Neural progenitor cell (in vitro differentiated cells): ENCODE data around the gene PPP1CA. TPM values are rescaled to one million over a fixed set of nuclear protein-coding genes. Genes with fewer than 3 reads are reported as not detected.

Experiments
- DNase-seq: peaks from one replicate; pipeline ENCODE4 v3.0.0-alpha.2; 2016; ENCODE audit warnings: low spot score
- H2AFZ ChIP-seq: fragments of 200-600 bp; sonication (generic); replicated peaks from 2 replicates; pipeline ENCODE4 v1.6.1; 2016; ENCODE audit warnings: antibody characterized with exemption
- H3F3A ChIP-seq: fragments of 200-600 bp; sonication (generic); 2 replicates; pipeline ENCODE4 v1.6.1; 2016; ENCODE audit warnings: antibody characterized with exemption, low read depth
- H3K27ac ChIP-seq: fragments of 200-600 bp; sonication (generic); 2 replicates; pipeline ENCODE4 v1.5.1; 2016; ENCODE audit warnings: mild to moderate bottlenecking
- H3K27me3 ChIP-seq: fragments of 200-600 bp; sonication (generic); 2 replicates; pipeline ENCODE4 v1.6.1; 2016; ENCODE audit warnings: mild to moderate bottlenecking, moderate library complexity
- H3K36me3 ChIP-seq: fragments of 200-600 bp; sonication (generic); 2 replicates; pipeline ENCODE4 v1.5.1; 2016
- H3K4me1 ChIP-seq: fragments of 200-600 bp; sonication (generic); 2 replicates; pipeline ENCODE4 v1.6.1; 2016; ENCODE audit warnings: mixed run types
- H3K4me2 ChIP-seq: fragments of 200-600 bp; sonication (generic); 2 replicates; pipeline ENCODE4 v1.6.1; 2016
- H3K4me3 ChIP-seq: fragments of 200-600 bp; sonication (generic); 2 replicates; pipeline ENCODE4 v1.5.1; 2016
- H3K79me2 ChIP-seq: fragments of 200-600 bp; sonication (generic); 2 replicates; pipeline ENCODE4 v1.6.1; 2016; ENCODE audit warnings: low read depth
- H3K9ac ChIP-seq: fragments of 200-600 bp; sonication (generic); 2 replicates; pipeline ENCODE4 v1.6.1; 2016
- H3K9me3 ChIP-seq: fragments of 200-600 bp; sonication (generic); 2 replicates; pipeline ENCODE4 v1.5.1; 2016; ENCODE audit warnings: low read depth
- H4K20me1 ChIP-seq: fragments of 200-600 bp; sonication (generic); 2 replicates; pipeline ENCODE4 v1.6.1; 2016; ENCODE audit warnings: low read depth
- H3K27ac Mint-ChIP-seq: 3 replicates; pipeline ENCODE4 v1.8.0; 2021; ENCODE audit warnings: mixed read lengths
- H3K27me3 Mint-ChIP-seq: 2 replicates; pipeline ENCODE4 v1.8.0; 2022; ENCODE audit warnings: low read depth, mild to moderate bottlenecking, inconsistent platforms, moderate library complexity, mixed read lengths; ENCODE audit not compliant: insufficient read depth
- H3K36me3 Mint-ChIP-seq: 3 replicates; pipeline ENCODE4 v1.8.0; 2021; ENCODE audit warnings: mixed read lengths
- H3K4me1 Mint-ChIP-seq: 3 replicates; pipeline ENCODE4 v1.8.0; 2021; ENCODE audit warnings: mixed read lengths
- H3K4me3 Mint-ChIP-seq: 3 replicates; pipeline ENCODE4 v1.8.0; 2021; ENCODE audit warnings: mild to moderate bottlenecking, moderate library complexity, mixed read lengths
- H3K9me3 Mint-ChIP-seq: 3 replicates; pipeline ENCODE4 v1.8.0; 2020; ENCODE audit warnings: mixed read lengths
- CTCF ChIP-seq: fragments of 200-600 bp; sonication (generic); IDR thresholded peaks from 2 replicates; pipeline ENCODE4 v1.5.1; 2017; ENCODE audit warnings: antibody characterized with exemption, mild to moderate bottlenecking
- EZH2 ChIP-seq: fragments of 200-600 bp; sonication (generic); IDR thresholded peaks from 2 replicates; pipeline ENCODE4 v1.6.1; 2017; ENCODE audit warnings: antibody characterized with exemption, mild to moderate bottlenecking, moderate library complexity
- EZH2phosphoT487 ChIP-seq: fragments of 200-600 bp; sonication (generic); IDR thresholded peaks from 2 replicates; pipeline ENCODE4 v1.6.1; 2017; ENCODE audit warnings: antibody characterized with exemption
- total RNA-seq: library from RNA; depleted of rRNA; stranded (reverse); fragments of >200 nt; gene quantifications from 2 replicates; pipeline ENCODE4 v1.2.3, GENCODE V29; 2015; ENCODE audit warnings: low replicate concordance

Gene PPP1CA
- total RNA-seq, 1 donor from 2014 or later, result 102 TPM

DNA sequence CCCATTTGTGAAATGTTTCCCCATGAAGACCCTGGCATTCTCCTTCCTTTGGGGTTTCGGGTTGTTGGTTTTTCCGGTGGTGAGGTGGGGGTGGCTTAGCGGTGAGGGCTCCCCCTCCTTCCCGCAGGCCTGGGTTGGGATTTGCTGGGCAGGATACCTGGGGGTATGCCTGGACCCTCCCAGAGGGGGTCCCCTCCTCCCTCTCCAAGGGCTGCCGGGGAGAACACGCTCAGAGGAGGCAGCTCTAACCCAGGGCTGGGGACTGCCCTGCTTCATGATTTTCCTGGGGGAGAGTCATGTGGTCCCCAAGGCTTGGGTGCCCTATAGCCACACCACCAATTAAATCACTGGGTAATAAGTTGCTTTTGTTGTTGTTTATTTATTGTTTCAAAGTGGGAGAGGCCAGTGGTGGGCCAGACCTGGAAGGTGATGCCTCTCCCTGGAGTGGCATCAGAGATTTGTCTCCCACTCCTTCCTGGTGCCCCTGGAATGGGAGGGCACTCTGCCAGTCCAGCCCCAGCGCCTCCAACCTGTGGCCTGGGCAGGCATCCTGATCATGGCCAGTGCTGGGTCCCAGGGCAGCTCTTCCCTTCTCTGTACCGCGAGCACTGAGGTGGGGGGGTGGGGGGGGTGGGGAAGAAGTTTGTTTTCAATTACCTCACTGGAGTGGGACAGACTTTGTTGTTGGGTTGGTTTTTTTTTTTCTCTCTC lies 26.9 kb downstream of the PPP1CA start:
- no peak overlapping the region for H3K9ac ChIP-seq
- peak overlapping the region; percentile 88 for H3K4me3 ChIP-seq
- H3K36me3 Mint-ChIP-seq, result no peaks in the 10 kb centered on the region

GRCh38 chr11:67373648-67374570 lies 27.7 kb downstream of the PPP1CA start:
- peak; percentile 38 for TF ChIP-seq EZH2
- TF ChIP-seq CTCF, result peak; percentile 55
- no peak for TF ChIP-seq EZH2phosphoT487
- Histone ChIP-seq H3K4me1 (peaks cover 52% of the 10 kb centered on the region), H3K9me3 (no peaks in the 10 kb centered on the region), H2AFZ (no peak overlapping the region), H3K27me3 (peaks cover 85% of the 10 kb centered on the region), H3K4me3 (peak overlapping the region; percentile 88), H3K27ac (no peak overlapping the region), H3F3A (peaks cover 46% of the 10 kb centered on the region), H4K20me1 (peaks cover 16% of the 10 kb centered on the region), H3K4me2 (peak overlapping the region; percentile 92), H3K79me2 (no peaks in the 10 kb centered on the region), H3K9ac (no peak overlapping the region), H3K36me3 (no peaks in the 10 kb centered on the region)
- H3K4me1 Mint-ChIP-seq, result peaks cover 48% of the 10 kb centered on the region
- no peaks in the 10 kb centered on the region for H3K9me3 Mint-ChIP-seq
- no peaks in the 10 kb centered on the region for H3K36me3 Mint-ChIP-seq
- H3K4me3 Mint-ChIP-seq, result peak overlapping the region; percentile 87
- peak; percentile 89 for DNase-seq
- H3K27me3 Mint-ChIP-seq, result peaks cover 23% of the 10 kb centered on the region
- H3K27ac Mint-ChIP-seq, result peak overlapping the region; percentile 59

More for the DNA sequence above, 26.9 kb downstream of the PPP1CA start:
- H3K4me1 Mint-ChIP-seq, result peaks cover 48% of the 10 kb centered on the region
- peaks cover 52% of the 10 kb centered on the region for H3K4me1 ChIP-seq
- peaks cover 16% of the 10 kb centered on the region for H4K20me1 ChIP-seq
- no peak for TF ChIP-seq CTCF
- TF ChIP-seq EZH2phosphoT487, result no peak
- TF ChIP-seq EZH2, result no peak
- DNase-seq, result no peak
- H3K27me3 Mint-ChIP-seq, result peaks cover 23% of the 10 kb centered on the region
- no peak overlapping the region for H2AFZ ChIP-seq
- H3K27ac Mint-ChIP-seq, result peak overlapping the region; percentile 8
- no peak overlapping the region for H3K27ac ChIP-seq
- peak overlapping the region; percentile 92 for H3K4me2 ChIP-seq
- H3K9me3 ChIP-seq, result no peaks in the 10 kb centered on the region
- no peaks in the 10 kb centered on the region for H3K36me3 ChIP-seq
- peaks cover 80% of the 10 kb centered on the region for H3K27me3 ChIP-seq
- no peaks in the 10 kb centered on the region for H3K79me2 ChIP-seq
- H3F3A ChIP-seq, result peaks cover 46% of the 10 kb centered on the region
- H3K9me3 Mint-ChIP-seq, result no peaks in the 10 kb centered on the region
- H3K4me3 Mint-ChIP-seq, result peak overlapping the region; percentile 85

DNA sequence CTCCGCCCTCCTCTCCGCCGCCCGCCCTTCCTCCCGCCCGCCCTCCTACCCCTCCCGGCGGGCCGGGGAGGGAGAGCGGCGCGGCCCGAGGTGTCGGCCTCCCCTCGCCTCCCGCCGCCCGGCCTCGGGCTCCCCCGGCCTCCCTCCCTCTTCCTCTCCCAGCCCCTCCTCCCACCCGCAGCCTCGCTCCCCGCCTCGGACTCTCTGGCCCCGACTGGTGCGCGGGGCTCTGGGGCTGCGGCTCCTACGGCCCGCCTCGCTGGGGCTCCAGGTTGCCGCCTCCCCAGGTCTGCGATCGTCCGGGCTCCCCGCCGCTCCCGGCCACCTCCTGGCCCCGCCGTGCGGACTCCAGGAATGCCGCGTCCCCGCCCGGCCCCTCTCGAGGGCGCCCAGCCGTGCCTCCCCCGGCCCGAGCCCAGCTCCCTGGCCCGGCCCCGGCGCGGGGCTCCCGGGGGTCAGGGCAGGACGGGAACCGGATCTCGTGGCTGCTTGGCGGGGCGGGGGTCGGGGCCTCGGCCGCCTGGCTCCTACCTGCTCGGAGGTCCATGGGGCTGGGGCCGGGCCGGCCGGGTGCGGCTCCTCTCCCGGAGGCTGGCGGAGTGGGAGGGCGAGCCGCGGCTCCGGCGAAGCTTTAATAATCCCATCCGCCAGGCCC lies 28.5 kb downstream of the PPP1CA start, which contains the start of gene CLCF1:
TSS of gene CLCF1 (minus strand) at position 606 of the 655 bp plus-strand sequence. CDS start at position 547, 59 bp downstream.
- H3K27me3 ChIP-seq, result peaks cover 85% of the 10 kb centered on the region
- no peak within 1 kb of the TSS for H3K9ac ChIP-seq
- TF ChIP-seq CTCF (peak; percentile 3), EZH2phosphoT487 (no peak), EZH2 (peak; percentile 46)
- Mint-ChIP-seq H3K4me3 (peak within 1 kb of the TSS; percentile 87), H3K27ac (peak within 1 kb of the TSS; percentile 59), H3K36me3 (no peaks in the 10 kb centered on the region), H3K9me3 (no peaks in the 10 kb centered on the region), H3K27me3 (peaks cover 23% of the 10 kb centered on the region), H3K4me1 (peaks cover 46% of the 10 kb centered on the region)
- H3K27ac ChIP-seq, result no peak within 1 kb of the TSS
- H2AFZ ChIP-seq, result no peak within 1 kb of the TSS
- peak within 1 kb of the TSS; percentile 88 for H3K4me3 ChIP-seq
- H3K79me2 ChIP-seq, result no peaks in the 10 kb centered on the region
- peaks cover 16% of the 10 kb centered on the region for H4K20me1 ChIP-seq
- peak within 1 kb of the TSS; percentile 92 for H3K4me2 ChIP-seq
- peaks cover 52% of the 10 kb centered on the region for H3K4me1 ChIP-seq
- H3F3A ChIP-seq, result peaks cover 46% of the 10 kb centered on the region
- H3K36me3 ChIP-seq, result no peaks in the 10 kb centered on the region
- DNase-seq, result peak; percentile 85
- no peaks in the 10 kb centered on the region for H3K9me3 ChIP-seq
